Fibroblast of lung (primary cell): ENCODE data around the gene LTB. TPM values are rescaled to one million over a fixed set of nuclear protein-coding genes. Genes with fewer than 3 reads are reported as not detected.

Source experiments
- DNase-seq, 2 donors: peaks; one replicate each; pipeline versions ENCODE4 v3.0.0 to v3.0.0-alpha.2; 2010; ENCODE audit warnings: low read depth in 2 of 2
- H2AFZ ChIP-seq: 2 replicates; pipeline ENCODE4 v1.5.1; 2012; ENCODE audit warnings: low read length, control low read depth, inconsistent platforms
- H3K27ac ChIP-seq: 2 replicates; pipeline ENCODE4 v1.5.1; 2011; ENCODE audit warnings: low read length, control low read depth; ENCODE audit not compliant: insufficient read depth
- H3K27me3 ChIP-seq: 2 replicates; pipeline ENCODE4 v1.5.1; 2011; ENCODE audit warnings: mild to moderate bottlenecking, low read length; ENCODE audit not compliant: control insufficient read depth, insufficient read depth
- H3K36me3 ChIP-seq: 2 replicates; pipeline ENCODE4 v1.5.1; 2011; ENCODE audit warnings: low read length; ENCODE audit not compliant: control insufficient read depth, insufficient read depth
- H3K4me1 ChIP-seq: 2 replicates; pipeline ENCODE4 v1.5.1; 2011; ENCODE audit warnings: low read length; ENCODE audit not compliant: control insufficient read depth, insufficient read depth; ENCODE audit errors: extremely low read depth
- H3K4me2 ChIP-seq: 2 replicates; pipeline ENCODE4 v1.5.1; 2011; ENCODE audit warnings: low read length, control low read depth; ENCODE audit not compliant: insufficient read depth; ENCODE audit errors: extremely low read depth
- H3K4me3 ChIP-seq, 4 experiments: fragments of 200-600 bp in 1 of 4; sonication (generic) in 1 of 4; replicated peaks in 1 of 4; 2 replicates each; pipeline ENCODE4 v1.5.1; 2011 to 2016; ENCODE audit warnings: low read length in 4 of 4, low read depth in 3 of 4, mild to moderate bottlenecking in 3 of 4, control low read depth in 2 of 4, inconsistent platforms in 1 of 4, mixed read lengths in 1 of 4; ENCODE audit not compliant: insufficient read depth in 1 of 4; ENCODE audit errors: control extremely low read depth in 1 of 4
- H3K79me2 ChIP-seq: 2 replicates; pipeline ENCODE4 v1.5.1; 2012; ENCODE audit warnings: mild to moderate bottlenecking, low read length, inconsistent platforms; ENCODE audit not compliant: control insufficient read depth, insufficient read depth
- H3K9ac ChIP-seq: 2 replicates; pipeline ENCODE4 v1.5.1; 2011; ENCODE audit warnings: mild to moderate bottlenecking, low read length, control low read depth; ENCODE audit not compliant: insufficient read depth
- H3K9me3 ChIP-seq: 2 replicates; pipeline ENCODE4 v1.5.1; 2012; ENCODE audit warnings: low read depth, low read length; ENCODE audit not compliant: control insufficient read depth, insufficient read depth
- H4K20me1 ChIP-seq: 2 replicates; pipeline ENCODE4 v1.5.1; 2011; ENCODE audit warnings: low read length; ENCODE audit not compliant: control insufficient read depth, insufficient read depth; ENCODE audit errors: extremely low read depth
- CTCF ChIP-seq, 2 donors: IDR thresholded peaks in 1 of 2; conservative IDR thresholded peaks in 1 of 2; 1 replicate in 1 of 2; 2 replicates in 1 of 2; pipeline ENCODE4 v1.5.1; 2011 to 2012; ENCODE audit warnings: low read length in 2 of 2, control low read depth in 1 of 2, inconsistent platforms in 1 of 2, low read depth in 1 of 2, mild to moderate bottlenecking in 1 of 2
- EZH2 ChIP-seq: IDR thresholded peaks from 2 replicates; pipeline ENCODE4 v1.5.1; 2012; ENCODE audit warnings: low read length, control low read depth, mild to moderate bottlenecking; ENCODE audit errors: missing control alignments
- polyA minus RNA-seq: library from RNA; depleted of rRNA, polyadenylated mRNA; stranded (reverse); fragments of >200 nt; gene quantifications from 2 replicates; pipeline ENCODE4 v1.2.3, GENCODE V29; 2011; ENCODE audit warnings: low replicate concordance
- polyA plus RNA-seq, 2 donors: library from polyadenylated mRNA; depleted of rRNA in 1 of 2; stranded (reverse) in 1 of 2; unstranded in 1 of 2; fragments of >200 nt; gene quantifications; 2 replicates each; pipeline ENCODE4 v1.2.1, GENCODE V29; 2011 to 2012; ENCODE audit warnings: missing spikeins in 1 of 2
- total RNA-seq: library from RNA; depleted of rRNA; stranded (reverse); fragments of >200 nt; gene quantifications from 2 replicates; pipeline ENCODE4 v1.2.1, GENCODE V29; 2014

Gene LTB, protein sequence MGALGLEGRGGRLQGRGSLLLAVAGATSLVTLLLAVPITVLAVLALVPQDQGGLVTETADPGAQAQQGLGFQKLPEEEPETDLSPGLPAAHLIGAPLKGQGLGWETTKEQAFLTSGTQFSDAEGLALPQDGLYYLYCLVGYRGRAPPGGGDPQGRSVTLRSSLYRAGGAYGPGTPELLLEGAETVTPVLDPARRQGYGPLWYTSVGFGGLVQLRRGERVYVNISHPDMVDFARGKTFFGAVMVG
- total RNA-seq (not detected in 2 replicates), polyA plus RNA-seq (not detected in 2 replicates), polyA minus RNA-seq (not detected in 2 replicates)
- polyA plus RNA-seq (2012): not detected in 2 replicates

DNA sequence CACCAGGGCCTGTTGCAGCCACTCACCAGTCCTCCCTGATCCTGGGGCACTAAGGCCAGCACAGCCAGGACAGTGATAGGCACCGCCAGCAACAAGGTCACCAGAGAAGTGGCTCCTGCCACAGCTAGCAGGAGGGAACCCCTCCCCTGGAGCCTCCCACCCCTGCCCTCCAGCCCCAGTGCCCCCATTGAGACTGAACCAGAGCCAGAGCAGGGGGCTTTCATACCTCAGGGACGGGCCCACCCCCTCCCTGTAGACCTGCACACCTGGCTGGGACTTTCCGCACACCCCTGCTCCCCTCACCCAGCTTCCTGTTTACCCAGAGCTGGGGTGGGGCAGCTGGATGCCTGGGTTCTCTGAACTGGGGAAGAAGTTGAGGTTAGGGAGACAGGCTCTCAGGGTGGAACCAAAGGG, at the start of gene LTB:
LTB (minus strand) TSS at position 195 of the 414 bp plus-strand sequence; CDS start at position 188, 7 bp downstream.
- Histone ChIP-seq H3K9ac (peak within 1 kb of the TSS; percentile 70), H4K20me1 (no peaks in the 10 kb centered on the region), H3K4me1 (no peaks in the 10 kb centered on the region), H3K4me2 (peak within 1 kb of the TSS; percentile 99), H3K27me3 (peaks cover 5% of the 10 kb centered on the region), H3K4me3 (peak within 1 kb of the TSS; percentile 74 to 89 (median 82)), H3K27ac (no peak within 1 kb of the TSS), H2AFZ (peak within 1 kb of the TSS; percentile 97), H3K9me3 (no peaks in the 10 kb centered on the region), H3K79me2 (no peaks in the 10 kb centered on the region), H3K36me3 (no peaks in the 10 kb centered on the region)
- TF ChIP-seq EZH2: no peak
- TF ChIP-seq CTCF (conservative IDR thresholded peaks at IDR 0.05 in 1 of 2, IDR thresholded peaks at IDR 0.05 in 1 of 2; ENCODE audit: low read depth in 1 of 2, low read length in 2 of 2): no peak
- no peak for DNase-seq

DNA sequence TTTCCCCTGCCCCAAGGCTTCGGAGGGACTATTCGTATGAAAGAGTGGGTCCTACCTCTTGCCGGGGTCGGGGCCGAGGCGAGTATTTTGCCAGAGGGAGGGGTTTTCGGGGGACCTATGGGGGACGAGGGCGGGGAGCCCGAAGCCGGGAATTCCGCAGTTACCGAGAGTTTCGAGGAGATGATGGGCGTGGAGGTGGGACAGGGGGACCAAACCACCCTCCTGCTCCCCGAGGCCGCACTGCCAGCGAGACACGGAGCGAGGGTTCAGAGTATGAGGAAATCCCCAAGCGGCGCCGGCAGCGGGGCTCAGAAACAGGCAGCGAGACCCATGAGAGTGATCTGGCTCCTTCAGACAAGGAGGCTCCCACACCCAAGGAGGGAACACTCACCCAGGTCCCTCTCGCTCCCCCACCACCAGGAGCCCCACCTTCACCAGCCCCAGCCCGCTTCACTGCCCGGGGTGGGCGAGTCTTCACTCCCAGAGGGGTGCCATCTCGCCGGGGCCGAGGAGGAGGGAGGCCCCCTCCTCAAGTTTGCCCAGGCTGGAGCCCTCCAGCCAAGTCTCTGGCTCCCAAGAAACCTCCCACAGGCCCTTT, 49.6 kb upstream of the LTB start:
- no peaks in the 10 kb centered on the region for H3K27me3 ChIP-seq
- H3K4me3 ChIP-seq: no peak overlapping the region
- H3K4me2 ChIP-seq: no peak overlapping the region
- no peak for DNase-seq
- H3K9me3 ChIP-seq: no peaks in the 10 kb centered on the region
- H3K4me1 ChIP-seq: peaks cover 2% of the 10 kb centered on the region
- no peaks in the 10 kb centered on the region for H4K20me1 ChIP-seq
- H3K36me3 ChIP-seq: peaks cover 67% of the 10 kb centered on the region
- H2AFZ ChIP-seq: no peak overlapping the region
- no peak overlapping the region for H3K27ac ChIP-seq
- H3K9ac ChIP-seq: no peak overlapping the region
- H3K79me2 ChIP-seq: peaks cover 19% of the 10 kb centered on the region
- TF ChIP-seq CTCF (conservative IDR thresholded peaks at IDR 0.05 in 1 of 2, IDR thresholded peaks at IDR 0.05 in 1 of 2; ENCODE audit: low read depth in 1 of 2, low read length in 2 of 2) (no peak), EZH2 (no peak)

DNA sequence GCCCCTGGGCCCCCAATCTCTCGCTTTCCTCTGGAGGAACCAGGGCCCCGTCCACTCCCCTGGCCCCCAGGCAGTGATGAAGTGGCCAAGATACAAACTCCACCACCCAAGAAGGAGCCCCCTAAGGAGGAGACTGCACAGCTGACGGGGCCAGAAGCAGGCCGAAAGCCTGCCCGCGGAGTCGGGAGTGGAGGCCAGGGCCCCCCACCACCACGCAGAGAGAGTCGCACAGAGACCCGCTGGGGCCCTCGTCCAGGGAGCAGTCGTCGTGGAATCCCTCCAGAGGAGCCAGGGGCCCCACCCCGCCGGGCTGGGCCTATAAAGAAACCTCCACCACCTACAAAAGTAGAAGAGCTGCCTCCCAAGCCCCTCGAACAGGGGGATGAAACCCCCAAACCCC, 49.0 kb upstream of the LTB start:
- DNase-seq: no peak
- no peak overlapping the region for H2AFZ ChIP-seq
- H3K79me2 ChIP-seq: peaks cover 22% of the 10 kb centered on the region
- no peak for TF ChIP-seq EZH2
- no peak for TF ChIP-seq CTCF (conservative IDR thresholded peaks at IDR 0.05 in 1 of 2, IDR thresholded peaks at IDR 0.05 in 1 of 2; ENCODE audit: low read depth in 1 of 2, low read length in 2 of 2)
- no peak overlapping the region for H3K4me2 ChIP-seq
- peaks cover 64% of the 10 kb centered on the region for H3K36me3 ChIP-seq
- no peaks in the 10 kb centered on the region for H3K9me3 ChIP-seq
- H3K9ac ChIP-seq: no peak overlapping the region
- H3K4me1 ChIP-seq: peaks cover 2% of the 10 kb centered on the region
- H3K27me3 ChIP-seq: no peaks in the 10 kb centered on the region
- H3K27ac ChIP-seq: no peak overlapping the region
- H4K20me1 ChIP-seq: no peaks in the 10 kb centered on the region
- H3K4me3 ChIP-seq: no peak overlapping the region
